Thymus (tissue), 11 donors: ENCODE measurements around the gene PFN1. TPM values are rescaled to one million over a fixed set of nuclear protein-coding genes. Genes with fewer than 3 reads are reported as not detected.

Source experiments
- DNase-seq, 9 donors: peaks; one replicate each; pipeline ENCODE4 v3.0.0-alpha.2; 2013; ENCODE audit warnings: low spot score in 9 of 9, low read depth in 6 of 9, missing footprints in 1 of 9
- H3K27ac ChIP-seq, 2 donors: one replicate each; pipeline ENCODE4 v1.5.1; 2013; ENCODE audit warnings: control low read depth in 1 of 2, low read depth in 1 of 2, low read length in 1 of 2, mild to moderate bottlenecking in 1 of 2, moderate library complexity in 1 of 2
- H3K27me3 ChIP-seq, 2 donors: one replicate each; pipeline ENCODE4 v1.5.1; 2013; ENCODE audit warnings: low read length in 1 of 2; ENCODE audit not compliant: control insufficient read depth in 2 of 2, insufficient read depth in 1 of 2
- H3K36me3 ChIP-seq, 2 donors: one replicate each; pipeline ENCODE4 v1.5.1; 2013; ENCODE audit warnings: low read length in 1 of 2, mild to moderate bottlenecking in 1 of 2, moderate library complexity in 1 of 2; ENCODE audit not compliant: control insufficient read depth in 2 of 2, insufficient read depth in 2 of 2
- H3K4me1 ChIP-seq, 2 donors: one replicate each; pipeline ENCODE4 v1.5.1; 2013; ENCODE audit warnings: low read length in 2 of 2; ENCODE audit not compliant: control insufficient read depth in 2 of 2, insufficient read depth in 2 of 2
- H3K4me3 ChIP-seq, 2 donors: one replicate each; pipeline ENCODE4 v1.5.1; 2013; ENCODE audit warnings: low read length in 2 of 2, control low read depth in 1 of 2, mild to moderate bottlenecking in 1 of 2
- H3K9me3 ChIP-seq, 2 donors: one replicate each; pipeline ENCODE4 v1.5.1; 2013; ENCODE audit warnings: low read length in 1 of 2, mild to moderate bottlenecking in 1 of 2; ENCODE audit not compliant: control insufficient read depth in 2 of 2, insufficient read depth in 1 of 2
- WGBS: extraction: QIAGEN DNeasy Blood & Tissue Kit; methylation state at CpG from one replicate; pipeline ENCODE4 v1.1.7; 2013; 5-methylcytosine and 5-hydroxymethylcytosine counted together
- polyA plus RNA-seq: library from polyadenylated mRNA; stranded (reverse); fragments of 200-250 nt; gene quantifications from one replicate; pipeline ENCODE4 v1.2.3, GENCODE V29; 2013
- total RNA-seq: library from RNA; stranded (reverse); fragments of 120-200 nt; gene quantifications from one replicate; pipeline ENCODE4 v1.2.4, GENCODE V29; 2013
- donor health status: healthy.

Gene PFN1
- total and polyA plus RNA-seq, 2 donors: 635 to 727 TPM

DNA sequence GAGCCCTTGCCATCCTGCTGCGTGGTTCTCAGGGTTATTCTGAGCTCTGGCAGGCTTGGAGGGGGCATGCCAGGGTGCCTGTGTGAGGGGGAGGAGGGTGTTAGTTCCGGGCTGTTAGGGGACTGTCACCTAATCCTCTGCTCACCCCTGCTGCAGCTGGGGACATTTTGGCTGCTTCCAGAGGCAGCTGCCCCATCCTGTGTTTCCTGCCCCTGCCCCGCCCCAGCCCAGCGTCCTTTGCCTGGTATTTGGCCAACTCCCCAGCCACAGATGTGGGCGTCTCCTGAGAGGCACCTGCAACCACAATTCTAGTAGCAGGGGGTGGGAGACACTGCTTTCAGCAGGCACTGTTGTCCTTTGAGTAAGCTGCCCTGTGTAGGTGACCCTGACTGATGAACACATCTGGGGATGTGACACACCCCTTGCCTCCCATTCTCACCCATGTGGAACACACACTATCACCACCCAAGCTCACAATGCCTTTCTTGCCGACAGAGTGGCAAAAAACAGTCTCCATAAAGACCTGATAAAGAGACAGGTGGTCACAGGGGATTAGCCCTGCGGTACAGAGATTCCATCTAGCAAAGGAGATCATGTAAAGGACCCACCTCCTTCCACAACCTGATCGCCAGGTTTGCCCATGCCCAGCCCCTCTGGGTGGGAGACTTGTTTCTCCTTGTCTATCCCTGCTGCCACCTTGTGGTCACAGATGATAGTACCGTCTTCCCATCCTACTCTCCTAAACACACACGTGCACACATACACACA lies 45.1 kb downstream of the PFN1 start, which contains the start of gene CHRNE:
Gene CHRNE, minus strand, starts transcription at position 48 of the 768 bp plus-strand sequence. Its CDS starts 35 bp downstream, at position 13.
- WGBS: 2% methylated on average over 10 of the region's 10 CpGs
- DNase-seq: peak in 8 of 9 donors; percentile 52 to 91 (median 85)
- Histone ChIP-seq H3K4me1 (peaks cover 11 to 50% of the 10 kb centered on the region in 2 donors), H3K27me3 (peaks cover 39 to 55% of the 10 kb centered on the region in 2 donors), H3K4me3 (no peak within 1 kb of the TSS), H3K36me3 (no peaks in the 10 kb centered on the region), H3K27ac (no peak within 1 kb of the TSS), H3K9me3 (peaks cover 3 to 19% of the 10 kb centered on the region in 2 donors)

GRCh38 chr17:4902540-4902939 lies 45.8 kb downstream of the PFN1 start:
- Histone ChIP-seq H3K36me3 (no peaks in the 10 kb centered on the region), H3K27me3 (peaks cover 40 to 59% of the 10 kb centered on the region in 2 donors), H3K4me3 (no peak overlapping the region), H3K4me1 (peaks cover 11 to 47% of the 10 kb centered on the region in 2 donors), H3K27ac (no peak overlapping the region), H3K9me3 (peaks cover 3 to 19% of the 10 kb centered on the region in 2 donors)
- 83% methylated on average over 8 of the region's 8 CpGs for WGBS
- DNase-seq: no peak

DNA sequence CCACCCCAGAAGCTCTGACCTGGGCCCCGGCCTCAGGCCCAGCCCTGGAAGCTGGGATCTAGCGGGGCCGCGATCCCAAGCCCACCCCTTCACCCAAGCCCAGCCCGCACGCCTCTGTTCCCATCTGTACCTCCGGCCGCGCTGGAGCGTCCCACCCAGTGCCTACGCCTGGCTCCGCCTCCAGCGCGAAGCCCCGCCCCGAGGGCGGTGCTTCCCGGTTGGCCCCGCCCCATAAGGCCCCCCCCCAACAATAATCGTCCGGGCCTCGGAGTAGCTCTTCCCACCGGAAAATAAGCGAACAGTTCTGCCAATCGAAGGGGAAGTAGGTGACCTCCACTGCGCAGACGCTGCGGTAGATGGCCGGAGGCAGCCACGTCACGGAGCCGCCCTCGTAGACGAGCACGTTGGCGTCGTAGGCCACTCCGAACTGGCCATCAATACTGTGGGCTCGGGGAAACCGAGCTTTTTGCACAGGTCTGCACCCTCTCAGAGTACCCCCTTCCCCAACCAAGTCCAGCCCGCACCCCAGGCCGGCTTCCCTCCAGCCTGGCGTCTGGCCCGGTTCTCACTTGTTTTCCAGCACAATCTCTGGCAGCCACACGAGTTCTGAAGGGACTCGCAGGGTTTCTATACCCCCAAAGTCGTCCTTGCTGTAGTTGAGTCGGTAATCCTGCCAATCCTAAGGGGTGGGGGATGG lies 46.5 kb downstream of the PFN1 start:
- Histone ChIP-seq H3K4me1 (peaks cover 11 to 47% of the 10 kb centered on the region in 2 donors), H3K4me3 (no peak overlapping the region), H3K36me3 (peaks cover under 1 to 5% of the 10 kb centered on the region in 2 donors), H3K9me3 (peaks cover 3 to 19% of the 10 kb centered on the region in 2 donors), H3K27me3 (peaks cover 40 to 59% of the 10 kb centered on the region in 2 donors), H3K27ac (no peak overlapping the region)
- no peak for DNase-seq
- 41% methylated on average over 48 of the region's 48 CpGs for WGBS

DNA sequence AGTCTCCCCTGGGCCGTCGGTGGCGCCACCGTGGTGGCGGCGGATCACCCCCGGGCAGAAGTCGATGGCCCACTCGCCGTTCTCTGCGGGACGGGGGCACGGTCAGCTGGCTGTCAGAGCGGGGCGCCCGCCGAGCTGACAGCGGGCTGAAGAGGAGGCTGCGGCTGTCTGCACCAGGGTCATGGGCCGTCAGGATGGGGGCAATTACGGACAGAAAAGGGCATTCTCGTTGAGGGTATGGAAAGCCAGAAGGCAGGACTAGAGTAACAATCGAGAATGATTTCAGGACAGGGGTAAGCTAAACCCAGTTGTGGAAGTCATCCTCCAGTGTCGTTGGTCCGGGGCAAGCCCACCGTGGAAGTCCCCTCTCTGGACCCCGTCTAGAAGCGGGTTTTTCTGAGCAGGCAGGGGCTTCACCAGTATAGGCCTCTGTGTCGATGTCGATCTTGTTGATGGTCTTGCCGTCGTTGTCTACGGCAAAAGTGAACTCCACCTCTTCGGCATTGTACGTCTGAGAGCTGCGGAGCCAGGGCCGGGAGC lies 47.2 kb downstream of the PFN1 start:
- Histone ChIP-seq H3K36me3 (peaks cover 6 to 11% of the 10 kb centered on the region in 2 donors), H3K4me3 (peak overlapping the region; percentile 16 to 29), H3K4me1 (peaks cover 11 to 47% of the 10 kb centered on the region in 2 donors), H3K9me3 (peaks cover 3 to 19% of the 10 kb centered on the region in 2 donors), H3K27ac (peak overlapping the region in 1 of 2 donors; percentile 8), H3K27me3 (peaks cover 40 to 59% of the 10 kb centered on the region in 2 donors)
- DNase-seq: no peak
- 39% methylated on average over 37 of the region's 37 CpGs for WGBS

DNA sequence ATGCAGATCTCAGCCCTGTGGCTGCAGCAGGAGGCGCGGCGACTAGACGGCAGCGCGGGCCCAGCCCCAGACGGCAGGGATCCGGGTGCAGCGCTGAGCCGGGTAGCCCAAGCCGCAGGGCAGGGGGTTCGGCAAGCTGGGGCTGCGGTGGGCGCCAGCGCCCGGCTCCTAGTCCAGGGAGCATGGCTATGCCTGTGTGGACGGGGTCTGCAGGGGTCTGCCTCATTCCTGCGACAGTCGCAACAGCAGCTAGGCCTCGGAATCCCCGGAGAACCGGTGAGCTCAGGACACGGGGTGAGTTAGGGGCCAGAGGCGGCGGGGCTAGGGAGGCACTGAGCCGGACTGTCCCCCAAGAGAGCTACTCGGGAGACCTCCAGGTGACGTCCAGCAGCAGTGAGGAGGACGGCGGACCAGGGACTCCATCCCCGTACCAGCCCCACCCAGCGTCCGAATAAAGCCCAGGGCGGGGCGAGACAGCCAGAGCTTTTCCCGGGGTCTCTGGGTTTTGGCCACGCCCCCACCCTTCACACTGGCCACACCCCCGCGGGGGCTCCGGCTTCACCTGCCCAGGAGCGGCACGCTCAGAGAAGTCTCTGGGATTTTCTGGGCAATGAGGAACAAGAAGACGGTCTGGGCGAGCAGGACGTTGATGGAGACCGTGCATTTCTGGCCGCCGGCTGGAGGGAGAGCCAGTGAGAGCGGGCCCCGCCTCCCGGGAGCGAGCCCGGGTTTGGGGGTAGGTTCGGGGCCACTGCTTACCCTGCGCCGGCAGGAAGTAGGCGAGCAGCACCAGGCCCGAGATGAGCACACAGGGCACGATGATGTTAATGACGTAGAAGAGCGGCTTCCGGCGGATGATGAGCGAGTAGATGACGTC lies 47.9 kb downstream of the PFN1 start:
- H3K4me3 ChIP-seq: peak overlapping the region; percentile 16 to 29
- H3K36me3 ChIP-seq: peaks cover 10 to 18% of the 10 kb centered on the region in 2 donors
- whole genome bisulfite sequencing: 13% methylated on average over 65 of the region's 65 CpGs
- peaks cover 40 to 56% of the 10 kb centered on the region in 2 donors for H3K27me3 ChIP-seq
- H3K9me3 ChIP-seq: peaks cover 3 to 19% of the 10 kb centered on the region in 2 donors
- peak in 2 of 9 donors; percentile 60 to 68 for DNase-seq
- H3K27ac ChIP-seq: no peak overlapping the region
- H3K4me1 ChIP-seq: peaks cover 11 to 47% of the 10 kb centered on the region in 2 donors

- peak in 8 of 9 donors; percentile 48 to 83 (median 66) for DNase-seq
- WGBS: 14% methylated on average over 60 of the region's 60 CpGs
- peaks cover 38 to 56% of the 10 kb centered on the region in 2 donors for H3K27me3 ChIP-seq
- H3K27ac ChIP-seq: no peak within 1 kb of the TSS
- peaks cover 19 to 26% of the 10 kb centered on the region in 2 donors for H3K36me3 ChIP-seq
- H3K4me1 ChIP-seq: peaks cover 11 to 47% of the 10 kb centered on the region in 2 donors
- peak within 1 kb of the TSS; percentile 37 to 61 for H3K4me3 ChIP-seq
- H3K9me3 ChIP-seq: peaks cover 3 to 19% of the 10 kb centered on the region in 2 donors
Measured at GRCh38 chr17:4899341-4900230, 48.7 kb downstream of the PFN1 start, which contains the start of gene C17orf107. Gene C17orf107, plus strand, starts transcription at chr17:4899536. Its CDS starts 227 bp downstream, at chr17:4899763.

GRCh38 chr17:4898927-4899326 lies 49.4 kb downstream of the PFN1 start:
- 31% methylated on average over 34 of the region's 34 CpGs for WGBS
- Histone ChIP-seq H3K27ac (no peak overlapping the region), H3K4me3 (peak overlapping the region in 1 of 2 donors; percentile 61), H3K36me3 (peaks cover 26 to 32% of the 10 kb centered on the region in 2 donors), H3K4me1 (peaks cover 11 to 47% of the 10 kb centered on the region in 2 donors), H3K27me3 (peaks cover 37 to 56% of the 10 kb centered on the region in 2 donors), H3K9me3 (peaks cover 3 to 19% of the 10 kb centered on the region in 2 donors)
- DNase-seq: no peak
